Inferior parietal cortex (tissue), 1 donor: ENCODE results near the gene CRYL1.

Experiments used
- DNase-seq: peaks from one replicate; pipeline ENCODE4 v3.0.0-alpha.2; 2016; ENCODE audit errors: extremely low spot score

Gene CRYL1

GRCh38 chr13:20525601-20526544, at the start of gene CRYL1:
TSS of gene CRYL1 (minus strand) at chr13:20525857. CDS start at chr13:20525794, 63 bp downstream.
- peak; percentile 74 for DNase-seq

- no peak for DNase-seq
These were observed 48.0 kb upstream of the CRYL1 start for GRCh38 chr13:20573636-20574035.

GRCh38 chr13:20573186-20573585, 47.5 kb upstream of the CRYL1 start:
- no peak for DNase-seq

GRCh38 chr13:20571676-20572075, 46.0 kb upstream of the CRYL1 start:
- no peak for DNase-seq

- DNase-seq = no peak
These were observed 44.9 kb upstream of the CRYL1 start for GRCh38 chr13:20570517-20570916.

GRCh38 chr13:20567881-20568528, 42.3 kb upstream of the CRYL1 start:
- peak; percentile 17 for DNase-seq

GRCh38 chr13:20566898-20567874, 41.5 kb upstream of the CRYL1 start, which contains the start of gene IFT88:
TSS of gene IFT88 (plus strand) at chr13:20567157. CDS start at chr13:20574386, 7,229 bp downstream.
- peak; percentile 90 for DNase-seq

- peak; percentile 48 for DNase-seq
These were observed 40.8 kb upstream of the CRYL1 start for GRCh38 chr13:20566468-20566897.

GRCh38 chr13:20565115-20565736, 39.6 kb upstream of the CRYL1 start:
- no peak for DNase-seq

- no peak for DNase-seq
These were observed 36.1 kb upstream of the CRYL1 start for GRCh38 chr13:20561741-20562140.

GRCh38 chr13:20559659-20560356, 34.2 kb upstream of the CRYL1 start:
- no peak for DNase-seq

- DNase-seq = no peak
These were observed 33.3 kb upstream of the CRYL1 start for GRCh38 chr13:20558982-20559381.

GRCh38 chr13:20553311-20553710, 27.7 kb upstream of the CRYL1 start:
- DNase-seq = peak; percentile 85

GRCh38 chr13:20550799-20551198, 25.1 kb upstream of the CRYL1 start:
- DNase-seq = peak; percentile 33

- no peak for DNase-seq
These were observed 21.8 kb upstream of the CRYL1 start for GRCh38 chr13:20547479-20547908.

- no peak for DNase-seq
These were observed 20.9 kb upstream of the CRYL1 start for GRCh38 chr13:20546556-20546955.

GRCh38 chr13:20544201-20544923, 18.7 kb upstream of the CRYL1 start:
- no peak for DNase-seq

GRCh38 chr13:20536992-20537391, 11.3 kb upstream of the CRYL1 start:
- no peak for DNase-seq

- DNase-seq = no peak
These were observed 8.5 kb upstream of the CRYL1 start for GRCh38 chr13:20534038-20534608.
